IPS DF 19.7 (cell line): Measurements from ENCODE around the gene MAMDC2.

Source experiments
- DNase-seq: peaks from one replicate; pipeline ENCODE4 v3.0.0-alpha.2; 2013; ENCODE audit warnings: low read depth, low spot score

Gene MAMDC2

GRCh38 chr9:70260606-70261005 lies 217.0 kb downstream of the MAMDC2 start:
- DNase-seq, result no peak

- DNase-seq, result no peak
Measured at GRCh38 chr9:70261131-70261870, 217.7 kb downstream of the MAMDC2 start.

DNA sequence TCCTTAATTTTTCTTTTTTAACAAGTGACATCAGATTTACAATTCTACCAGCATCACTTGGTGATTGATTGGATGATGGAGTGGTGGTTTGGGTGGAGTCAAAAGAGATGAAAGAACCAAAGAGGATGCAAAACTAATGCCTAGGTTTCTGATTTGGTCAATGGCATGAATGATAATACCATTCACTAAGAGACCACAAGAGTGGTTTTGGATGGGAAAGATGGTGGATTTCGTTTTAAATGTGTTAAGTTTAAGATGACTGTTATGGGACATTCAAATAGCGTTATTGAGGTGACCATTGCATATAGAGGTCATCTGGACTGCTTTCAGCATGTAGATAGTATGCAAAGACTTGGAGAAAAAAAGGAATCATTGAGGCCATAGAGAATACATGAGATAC lies 218.7 kb downstream of the MAMDC2 start:
- DNase-seq, result no peak

GRCh38 chr9:70262948-70263347 lies 219.3 kb downstream of the MAMDC2 start:
- DNase-seq, result no peak

DNA sequence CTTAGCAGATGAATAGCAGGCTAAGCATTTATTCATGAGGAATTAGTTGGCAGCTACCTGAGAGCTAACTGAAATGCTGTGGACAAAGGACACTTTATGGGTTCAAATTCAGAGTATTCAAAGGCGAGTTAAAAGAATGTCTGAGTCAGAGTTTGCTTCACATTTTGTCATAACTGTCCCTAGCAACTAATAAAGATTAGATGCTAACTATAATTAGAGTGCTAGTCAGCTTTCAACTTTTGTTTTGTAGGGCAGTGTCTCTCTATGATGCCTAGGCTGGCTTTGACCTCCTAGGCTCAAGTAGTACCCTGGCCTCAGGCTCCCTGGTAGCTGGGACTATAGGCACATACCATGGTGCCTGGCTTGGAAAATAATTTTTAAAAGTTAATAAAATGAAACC lies 219.8 kb downstream of the MAMDC2 start:
- no peak for DNase-seq
